Karpas-422 (cell line): ENCODE results near the gene PACC1. TPM values are rescaled to one million over a fixed set of nuclear protein-coding genes. Genes with fewer than 3 reads are reported as not detected.

Source experiments
- DNase-seq: peaks from one replicate; pipeline ENCODE4 v3.0.0-alpha.2; 2015
- H2AFZ ChIP-seq: fragments of 200-600 bp; sonication (generic); 2 replicates; pipeline ENCODE4 v1.6.1; 2014; ENCODE audit warnings: antibody characterized with exemption, low read length, mixed read lengths
- H3K27ac ChIP-seq: fragments of 200-600 bp; sonication (generic); 2 replicates; pipeline ENCODE4 v1.5.1; 2014; ENCODE audit warnings: mild to moderate bottlenecking, low read length, moderate library complexity
- H3K27me3 ChIP-seq: fragments of 200-600 bp; sonication (generic); 2 replicates; pipeline ENCODE4 v1.6.1; 2014; ENCODE audit warnings: low read length, mixed read lengths
- H3K36me3 ChIP-seq: fragments of 200-600 bp; sonication (generic); 2 replicates; pipeline ENCODE4 v1.6.1; 2014; ENCODE audit warnings: low read length, mixed read lengths; ENCODE audit not compliant: insufficient read depth
- H3K4me1 ChIP-seq: fragments of 200-600 bp; sonication (generic); 2 replicates; pipeline ENCODE4 v1.6.1; 2014; ENCODE audit warnings: mild to moderate bottlenecking, low read length, mixed read lengths
- H3K4me2 ChIP-seq: fragments of 200-600 bp; sonication (generic); 2 replicates; pipeline ENCODE4 v1.6.1; 2014; ENCODE audit warnings: low read length, low read depth, mild to moderate bottlenecking; ENCODE audit not compliant: poor library complexity, severe bottlenecking
- H3K4me3 ChIP-seq: fragments of 200-600 bp; sonication (generic); 2 replicates; pipeline ENCODE4 v1.5.1; 2014; ENCODE audit warnings: mild to moderate bottlenecking, antibody characterized with exemption, low read length, mixed read lengths
- H3K79me2 ChIP-seq: fragments of 200-600 bp; sonication (generic); 2 replicates; pipeline ENCODE4 v1.6.1; 2014; ENCODE audit warnings: mild to moderate bottlenecking, low read length, mixed read lengths
- H3K9ac ChIP-seq: fragments of 200-600 bp; sonication (generic); 2 replicates; pipeline ENCODE4 v1.6.0; 2014; ENCODE audit warnings: low read length
- H3K9me2 ChIP-seq: fragments of 200-600 bp; sonication (generic), shearing (Covaris generic); replicated peaks from 2 replicates; pipeline ENCODE4 v1.6.0; 2014; ENCODE audit warnings: mild to moderate bottlenecking, low read length, moderate library complexity; ENCODE audit not compliant: insufficient read depth
- H3K9me3 ChIP-seq: fragments of 300-700, 200-600 bp; sonication (generic); 2 replicates; pipeline ENCODE4 v1.6.1; 2014; ENCODE audit warnings: low read length, mixed read lengths
- H4K20me1 ChIP-seq: fragments of 200-600 bp; sonication (generic); 2 replicates; pipeline ENCODE4 v1.6.1; 2014; ENCODE audit warnings: mild to moderate bottlenecking, antibody characterized with exemption, low read length, low read depth; ENCODE audit not compliant: insufficient read depth
- total RNA-seq: library from RNA; depleted of rRNA; stranded (reverse); fragments of >200 nt; shearing (Covaris generic); gene quantifications from 2 replicates; pipeline ENCODE4 v1.2.3, GENCODE V29; 2014; ENCODE audit warnings: low replicate concordance

PACC1 gene
- total RNA-seq, 1 experiment from 2014 or later, result 17.9 TPM

GRCh38 chr1:212353181-212353580 is 61.5 kb downstream of the PACC1 start:
- Histone ChIP-seq H3K4me1 (peaks cover 10% of the 10 kb centered on the region), H3K9me3 (no peaks in the 10 kb centered on the region), H3K4me3 (no peak overlapping the region), H3K9me2 (no peaks in the 10 kb centered on the region), H3K79me2 (0 out of 2 replicates have a peak, but pooled peaks cover 4% of the 10 kb centered on the region), H3K9ac (no peak overlapping the region), H3K27me3 (no peaks in the 10 kb centered on the region), H3K36me3 (peaks cover 23% of the 10 kb centered on the region; the same call in 1 of the 2 replicates), H3K4me2 (no peak overlapping the region), H3K27ac (no peak overlapping the region), H2AFZ (no peak overlapping the region), H4K20me1 (no peaks in the 10 kb centered on the region)
- DNase-seq, result no peak

DNA sequence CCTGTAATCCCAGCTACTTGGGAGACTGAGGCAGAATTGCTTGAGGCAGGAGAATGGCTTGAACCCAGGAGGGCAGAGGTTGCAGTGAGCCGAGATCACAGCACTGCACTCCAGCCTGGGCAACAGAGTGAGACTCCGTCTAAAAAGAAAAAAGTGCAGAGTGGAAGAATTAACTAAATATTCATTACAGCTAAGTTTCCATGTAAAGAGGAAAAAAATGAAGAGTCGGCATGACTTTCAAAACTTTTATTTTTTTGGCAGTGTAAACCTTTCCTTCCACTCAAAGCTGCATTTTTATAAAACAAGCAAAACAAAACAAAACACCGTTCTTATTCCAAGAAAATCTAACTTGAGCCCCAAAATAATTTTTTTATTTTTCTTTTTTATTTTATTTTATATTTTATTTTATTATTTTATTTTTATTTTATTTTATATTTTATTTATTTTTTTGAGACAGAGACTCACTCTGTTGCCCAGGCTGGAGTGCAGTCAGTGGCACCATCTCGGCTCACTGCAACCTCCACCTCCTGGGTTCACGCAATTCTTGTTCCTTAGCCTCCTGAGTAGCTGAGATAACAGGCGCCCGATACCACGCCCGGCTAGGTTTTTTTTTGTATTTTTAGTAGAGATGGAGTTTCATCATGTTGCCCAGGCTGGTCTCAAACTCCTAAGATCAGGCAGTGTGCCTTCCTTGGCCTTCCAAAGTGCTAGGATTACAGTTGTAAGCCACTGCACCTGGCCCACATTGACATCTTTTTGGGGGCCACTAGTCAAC is 62.9 kb downstream of the PACC1 start:
- H3K27ac ChIP-seq, result no peak overlapping the region
- H4K20me1 ChIP-seq, result no peaks in the 10 kb centered on the region
- H3K79me2 ChIP-seq, result 0 out of 2 replicates have a peak, but pooled peaks cover 4% of the 10 kb centered on the region
- H3K4me2 ChIP-seq, result no peak overlapping the region
- no peaks in the 10 kb centered on the region for H3K9me2 ChIP-seq
- no peaks in the 10 kb centered on the region for H3K27me3 ChIP-seq
- H3K4me3 ChIP-seq, result no peak overlapping the region
- peaks cover under 1% of the 10 kb centered on the region; the same call in 1 of the 2 replicates for H3K4me1 ChIP-seq
- no peak for DNase-seq
- no peak overlapping the region for H2AFZ ChIP-seq
- H3K36me3 ChIP-seq, result peaks cover 26% of the 10 kb centered on the region; the same call in 1 of the 2 replicates
- H3K9ac ChIP-seq, result no peak overlapping the region
- H3K9me3 ChIP-seq, result no peaks in the 10 kb centered on the region

GRCh38 chr1:212346601-212347000 is 68.1 kb downstream of the PACC1 start:
- no peak overlapping the region for H3K4me3 ChIP-seq
- no peaks in the 10 kb centered on the region for H4K20me1 ChIP-seq
- no peak overlapping the region for H3K4me2 ChIP-seq
- peak overlapping the region; percentile 19; the same call in 1 of the 2 replicates for H3K27ac ChIP-seq
- no peaks in the 10 kb centered on the region for H3K4me1 ChIP-seq
- no peak overlapping the region for H2AFZ ChIP-seq
- peaks cover 22% of the 10 kb centered on the region; the same call in 1 of the 2 replicates for H3K36me3 ChIP-seq
- H3K79me2 ChIP-seq, result peaks cover 18% of the 10 kb centered on the region; the same call in 1 of the 2 replicates
- H3K9ac ChIP-seq, result no peak overlapping the region
- no peaks in the 10 kb centered on the region for H3K9me3 ChIP-seq
- H3K9me2 ChIP-seq, result no peaks in the 10 kb centered on the region
- no peaks in the 10 kb centered on the region for H3K27me3 ChIP-seq
- no peak for DNase-seq

- Histone ChIP-seq H3K27me3 (no peaks in the 10 kb centered on the region), H3K4me2 (no peak overlapping the region), H4K20me1 (no peaks in the 10 kb centered on the region), H3K9ac (no peak overlapping the region), H3K9me2 (no peaks in the 10 kb centered on the region), H3K27ac (no peak overlapping the region), H3K36me3 (peaks cover 22% of the 10 kb centered on the region; the same call in 1 of the 2 replicates), H3K4me1 (no peaks in the 10 kb centered on the region), H3K79me2 (peaks cover 25% of the 10 kb centered on the region; the same call in 1 of the 2 replicates), H2AFZ (no peak overlapping the region), H3K9me3 (no peaks in the 10 kb centered on the region), H3K4me3 (no peak overlapping the region)
- no peak for DNase-seq
Measured at GRCh38 chr1:212344905-212345304, 69.8 kb downstream of the PACC1 start.

DNA sequence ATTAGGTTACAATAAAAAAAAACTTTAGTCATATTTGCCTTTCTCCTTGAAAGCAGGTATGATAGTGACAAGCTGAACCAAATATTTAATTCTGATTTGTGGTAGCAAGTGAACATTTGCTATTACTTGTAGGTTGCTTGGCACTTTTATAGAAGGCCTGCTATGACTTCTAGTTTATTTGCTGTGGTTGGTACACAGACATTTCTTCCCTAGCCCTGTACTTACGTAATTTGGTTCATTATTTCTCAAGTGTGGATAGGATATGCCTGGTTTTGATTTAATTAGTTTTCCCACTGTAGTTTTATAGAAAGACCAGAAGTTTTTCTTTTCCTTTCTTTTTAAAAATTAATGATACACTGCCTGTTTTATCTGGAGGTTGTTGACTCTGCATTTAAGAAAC is 73.6 kb downstream of the PACC1 start:
- H3K9me2 ChIP-seq, result no peaks in the 10 kb centered on the region
- H3K79me2 ChIP-seq, result peaks cover 37% of the 10 kb centered on the region
- H3K9me3 ChIP-seq, result no peaks in the 10 kb centered on the region
- no peak overlapping the region for H3K4me2 ChIP-seq
- no peak overlapping the region for H3K9ac ChIP-seq
- H3K4me1 ChIP-seq, result no peaks in the 10 kb centered on the region
- no peak overlapping the region for H3K27ac ChIP-seq
- no peak overlapping the region for H3K4me3 ChIP-seq
- H2AFZ ChIP-seq, result no peak overlapping the region
- H3K27me3 ChIP-seq, result no peaks in the 10 kb centered on the region
- DNase-seq, result no peak
- peaks cover 4% of the 10 kb centered on the region; the same call in 1 of the 2 replicates for H3K36me3 ChIP-seq
- no peaks in the 10 kb centered on the region for H4K20me1 ChIP-seq

- H3K9me2 ChIP-seq, result no peaks in the 10 kb centered on the region
- no peak overlapping the region for H3K27ac ChIP-seq
- H3K27me3 ChIP-seq, result no peaks in the 10 kb centered on the region
- no peak overlapping the region for H3K4me2 ChIP-seq
- peaks cover 63% of the 10 kb centered on the region for H3K79me2 ChIP-seq
- peaks cover 9% of the 10 kb centered on the region; the same call in 1 of the 2 replicates for H3K36me3 ChIP-seq
- no peaks in the 10 kb centered on the region for H3K4me1 ChIP-seq
- no peak overlapping the region for H2AFZ ChIP-seq
- H3K4me3 ChIP-seq, result no peak overlapping the region
- H3K9ac ChIP-seq, result no peak overlapping the region
- no peaks in the 10 kb centered on the region for H3K9me3 ChIP-seq
- H4K20me1 ChIP-seq, result no peaks in the 10 kb centered on the region
- DNase-seq, result no peak
Measured at GRCh38 chr1:212329105-212329504, 85.6 kb downstream of the PACC1 start.

DNA sequence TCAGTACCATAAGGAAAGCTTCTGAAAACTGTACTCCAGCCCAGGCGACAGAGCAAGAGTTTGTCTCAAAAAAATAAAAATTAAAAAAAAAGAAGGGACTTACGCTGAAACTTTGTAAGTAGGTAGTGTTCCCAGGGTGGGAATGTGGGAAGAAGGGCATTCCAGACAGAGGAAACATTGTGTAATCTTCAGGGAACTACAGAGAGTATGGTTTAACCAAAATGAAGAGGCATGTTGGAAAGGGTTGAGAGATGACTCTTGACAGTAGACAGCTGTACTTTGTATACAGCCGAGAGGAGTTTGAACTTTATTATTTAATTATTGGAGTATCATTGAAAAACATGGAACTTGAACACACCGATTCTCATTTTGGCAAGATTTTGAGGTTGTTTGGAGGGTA is 86.4 kb downstream of the PACC1 start:
- H3K79me2 ChIP-seq, result peaks cover 65% of the 10 kb centered on the region

DNA sequence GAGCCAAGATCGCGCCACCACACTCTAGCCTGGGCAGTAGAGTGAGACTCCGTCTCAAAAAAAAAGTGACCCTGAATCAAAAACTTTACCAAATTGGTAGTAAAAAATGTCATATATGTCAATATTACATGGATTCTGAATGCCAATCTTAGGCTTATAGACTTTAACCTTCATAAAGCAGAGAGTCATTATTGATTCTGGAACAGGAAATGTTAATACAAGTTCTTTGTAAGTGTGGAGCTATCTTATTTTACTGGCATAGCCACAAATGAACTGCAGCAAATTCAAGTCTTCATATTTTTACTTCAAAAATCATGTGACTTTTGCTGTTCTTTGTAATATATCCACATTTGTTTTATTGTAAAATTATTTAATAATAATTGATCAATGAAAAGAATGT is 88.1 kb downstream of the PACC1 start:
- Histone ChIP-seq H3K79me2 (peaks cover 68% of the 10 kb centered on the region), H3K9me3 (no peaks in the 10 kb centered on the region), H3K4me3 (no peak overlapping the region), H3K9me2 (no peaks in the 10 kb centered on the region), H3K27me3 (no peaks in the 10 kb centered on the region), H3K36me3 (no peaks in the 10 kb centered on the region), H4K20me1 (no peaks in the 10 kb centered on the region), H3K4me1 (no peaks in the 10 kb centered on the region), H3K4me2 (no peak overlapping the region), H2AFZ (no peak overlapping the region), H3K27ac (no peak overlapping the region), H3K9ac (no peak overlapping the region)
- DNase-seq, result no peak

More for the DNA sequence above, 86.4 kb downstream of the PACC1 start:
- Histone ChIP-seq H3K9me3 (no peaks in the 10 kb centered on the region), H3K27me3 (no peaks in the 10 kb centered on the region), H3K4me2 (no peak overlapping the region), H3K9me2 (no peaks in the 10 kb centered on the region), H2AFZ (no peak overlapping the region), H3K27ac (no peak overlapping the region), H3K9ac (no peak overlapping the region), H3K36me3 (peaks cover under 1% of the 10 kb centered on the region; the same call in 1 of the 2 replicates), H3K4me1 (no peaks in the 10 kb centered on the region), H4K20me1 (no peaks in the 10 kb centered on the region), H3K4me3 (no peak overlapping the region)
- DNase-seq, result no peak
